Urothelium cell line (cell line): Measurements from ENCODE around the gene ZNF593.

Experiments used
- DNase-seq: peaks from one replicate; pipeline ENCODE4 v3.0.0; 2011; ENCODE audit warnings: low spot score, mixed read lengths
- FAIRE-seq: peaks from 2 replicates; lab custom pipeline; 2011; peaks lifted over from hg19 to GRCh38; lab: Jason Lieb, UNC

Gene ZNF593

DNA sequence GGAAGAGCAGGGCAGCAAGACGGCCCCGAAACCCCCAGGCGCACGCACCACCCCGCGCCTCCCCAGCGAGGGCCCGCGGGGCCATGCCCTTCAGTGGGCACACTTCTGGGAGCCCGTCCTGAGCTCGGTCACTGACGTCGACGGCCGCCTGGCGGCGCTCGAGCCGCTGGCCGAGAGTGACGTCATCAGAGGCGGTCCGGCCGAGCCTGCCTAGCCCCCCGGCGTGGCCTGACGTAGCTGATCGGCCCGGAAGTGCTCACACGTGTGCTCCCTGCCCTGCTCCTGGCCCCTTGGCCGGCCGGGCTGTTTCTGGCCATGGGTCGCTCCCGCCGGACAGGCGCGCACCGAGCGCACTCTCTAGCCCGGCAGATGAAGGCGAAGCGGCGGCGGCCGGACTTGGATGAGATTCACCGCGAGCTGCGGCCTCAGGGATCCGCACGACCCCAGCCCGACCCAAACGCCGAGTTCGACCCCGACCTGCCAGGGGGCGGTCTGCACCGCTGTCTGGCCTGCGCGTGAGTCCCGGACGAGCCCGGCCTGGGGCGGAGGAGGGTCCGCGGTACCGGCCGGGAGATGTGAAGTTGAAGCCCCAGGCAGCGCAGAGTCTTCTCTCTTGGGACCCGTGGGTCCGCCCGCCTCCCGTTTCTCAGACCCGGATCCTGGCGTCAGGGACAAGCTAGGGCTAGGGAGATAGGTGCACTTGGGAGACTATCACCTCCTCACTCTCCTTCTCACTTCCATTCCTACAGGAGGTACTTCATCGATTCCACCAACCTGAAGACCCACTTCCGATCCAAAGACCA, at the start of gene ZNF593:
Gene ZNF593 (plus strand): TSS at position 240 of the 803 bp plus-strand sequence. CDS start 76 bp downstream, at position 316.
- DNase-seq (peak; percentile 99), FAIRE-seq (peak; percentile 87)

DNA sequence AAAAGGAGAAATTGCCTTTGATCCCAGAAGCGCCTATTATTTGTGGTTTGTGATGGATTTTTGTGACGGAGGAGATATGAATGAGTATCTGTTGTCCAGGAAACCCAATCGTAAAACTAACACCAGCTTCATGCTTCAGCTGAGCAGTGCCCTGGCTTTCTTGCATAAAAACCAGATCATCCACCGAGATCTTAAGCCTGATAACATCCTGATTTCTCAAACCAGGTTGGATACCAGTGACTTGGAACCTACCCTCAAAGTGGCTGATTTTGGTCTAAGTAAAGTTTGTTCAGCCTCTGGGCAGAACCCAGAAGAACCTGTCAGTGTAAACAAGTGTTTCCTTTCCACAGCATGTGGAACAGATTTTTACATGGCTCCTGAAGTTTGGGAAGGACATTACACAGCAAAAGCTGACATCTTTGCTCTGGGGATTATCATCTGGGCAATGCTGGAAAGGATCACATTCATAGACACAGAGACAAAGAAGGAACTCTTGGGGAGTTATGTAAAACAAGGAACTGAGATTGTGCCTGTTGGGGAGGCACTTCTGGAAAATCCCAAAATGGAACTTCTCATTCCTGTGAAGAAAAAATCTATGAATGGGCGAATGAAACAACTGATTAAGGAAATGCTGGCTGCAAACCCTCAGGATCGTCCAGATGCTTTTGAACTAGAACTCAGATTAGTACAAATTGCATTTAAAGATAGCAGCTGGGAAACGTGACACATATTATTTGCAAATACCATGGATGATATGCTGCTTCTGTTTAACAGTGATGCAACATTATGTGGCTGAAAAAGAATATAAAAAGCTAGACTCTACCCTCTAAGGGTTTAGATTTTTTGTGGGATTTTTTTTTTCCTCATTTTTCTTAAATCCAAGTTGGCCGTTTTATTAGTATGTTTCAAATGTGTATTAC, 47.6 kb upstream of the ZNF593 start:
- DNase-seq (no peak), FAIRE-seq (no peak)

DNA sequence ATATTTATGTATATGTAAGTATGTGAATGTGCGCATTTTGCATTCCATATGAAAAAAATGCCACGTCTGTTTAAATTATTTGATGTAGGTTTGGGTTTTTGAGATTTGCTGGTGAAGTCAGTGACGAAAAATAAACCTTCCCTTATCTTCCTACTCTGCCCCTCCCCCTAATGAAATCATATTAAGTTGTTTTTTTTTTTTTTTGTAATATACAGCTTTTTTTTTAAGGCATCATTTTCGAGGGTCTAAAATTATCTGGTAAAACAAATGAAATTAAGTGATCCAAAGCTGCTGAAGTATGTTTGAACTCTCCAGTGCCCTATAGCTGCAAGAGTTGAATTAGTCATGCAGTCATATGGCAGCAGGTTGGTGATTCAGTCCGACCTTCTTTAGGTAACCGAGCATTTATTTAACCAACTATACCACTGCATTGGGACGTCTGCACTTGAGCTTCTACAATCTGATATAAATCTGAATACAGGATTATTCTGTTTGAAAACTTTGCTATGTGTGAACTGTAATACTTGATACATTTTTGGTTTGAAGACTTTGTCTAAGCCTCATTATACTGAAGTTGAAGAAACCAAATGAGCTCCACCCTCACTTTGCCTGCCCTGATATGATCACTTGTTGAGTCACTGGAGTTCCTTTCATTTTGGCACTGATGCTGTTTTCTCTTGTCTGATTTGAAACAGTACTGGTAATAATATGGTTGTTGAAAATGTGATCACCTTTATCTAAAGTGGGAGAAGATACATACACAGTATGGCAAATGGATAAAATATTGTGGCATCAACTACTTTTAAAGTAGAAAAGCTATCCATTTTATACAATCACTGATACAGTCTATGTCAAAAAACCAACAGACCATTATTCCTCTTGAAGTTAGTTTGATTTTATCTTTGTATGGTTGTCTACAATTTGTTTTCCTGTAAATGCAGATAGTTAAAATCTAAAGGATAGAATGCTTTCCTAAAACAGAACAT, 46.4 kb upstream of the ZNF593 start:
- FAIRE-seq (no peak), DNase-seq (no peak)

DNA sequence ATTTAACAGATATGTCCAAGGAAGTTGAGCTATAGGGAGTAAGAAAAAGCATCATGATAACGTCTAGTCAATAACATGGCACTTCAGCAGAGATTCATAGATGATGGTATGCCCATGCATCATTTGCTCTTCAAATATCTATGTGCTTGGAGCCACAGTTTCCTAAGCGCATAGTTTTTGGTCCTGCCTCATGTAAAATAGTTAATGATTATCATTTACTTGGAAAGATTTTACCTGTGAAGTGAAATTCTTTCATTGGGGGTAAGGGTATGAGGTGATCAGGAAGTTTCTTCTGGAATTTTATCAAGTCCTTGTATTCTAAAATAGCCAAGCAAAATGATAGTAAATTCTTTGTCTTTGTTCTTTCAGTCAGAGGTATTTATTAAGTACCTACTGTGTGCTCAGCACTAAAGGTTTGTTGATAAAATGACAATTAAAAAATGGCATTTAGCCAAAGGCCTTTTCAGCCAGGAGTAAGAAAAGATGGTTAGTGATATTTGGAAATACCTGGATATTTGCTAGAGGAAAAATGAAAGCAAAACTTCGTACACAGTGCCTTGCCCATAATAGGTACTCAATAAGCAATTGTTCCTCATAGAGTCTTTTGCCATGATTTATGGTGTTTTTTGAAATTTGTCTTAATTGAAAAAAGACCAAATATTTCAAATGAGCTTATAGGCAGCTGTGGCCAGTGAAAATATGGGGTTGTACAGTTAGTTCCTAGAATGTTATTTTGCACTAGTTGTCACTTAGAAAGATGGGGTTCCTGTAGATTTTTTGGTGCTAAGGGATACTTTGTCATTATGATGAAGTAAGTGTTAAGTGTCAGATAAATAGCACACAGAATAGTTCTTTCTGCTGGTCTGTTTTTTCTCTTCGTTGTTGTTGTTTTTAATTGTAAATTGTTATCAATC, 45.0 kb upstream of the ZNF593 start:
- DNase-seq = no peak
- FAIRE-seq = no peak

DNA sequence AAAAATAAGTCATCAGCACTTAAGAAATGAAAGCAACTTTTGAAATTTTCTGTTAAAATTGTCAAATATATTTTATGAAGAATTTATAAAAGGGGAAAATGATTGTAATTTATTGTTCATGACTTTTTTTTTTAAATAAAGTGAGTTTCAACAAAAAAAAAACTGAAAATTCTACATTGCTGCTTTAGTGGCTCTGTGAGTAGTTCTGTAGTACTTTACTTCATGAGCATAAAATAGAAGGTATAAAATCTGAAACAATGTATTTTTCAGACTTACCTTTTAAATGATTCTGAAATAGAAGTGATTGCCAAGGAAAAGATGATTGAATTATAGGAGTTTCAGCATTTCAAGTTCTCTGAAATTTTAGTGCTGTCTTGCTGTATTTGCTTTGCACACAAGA, 44.3 kb upstream of the ZNF593 start:
- no peak for FAIRE-seq
- DNase-seq = no peak

DNA sequence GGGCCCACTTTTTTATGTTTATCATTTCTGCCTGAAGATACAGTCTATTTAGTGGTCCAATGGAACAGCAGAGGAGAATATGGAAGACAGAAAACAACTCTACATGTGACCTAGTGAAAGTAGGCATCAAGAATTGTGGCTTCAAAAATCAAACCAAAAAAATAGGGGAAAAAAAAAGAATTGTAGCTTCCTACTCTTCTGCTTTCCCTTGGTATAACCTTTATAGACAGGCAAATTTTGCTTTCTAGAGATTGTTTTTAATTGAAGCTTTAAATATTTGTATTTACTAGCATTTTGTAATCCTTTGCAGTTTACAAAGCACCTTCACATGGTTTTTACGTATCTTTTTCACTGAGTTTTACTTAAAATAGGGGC, 43.8 kb upstream of the ZNF593 start:
- FAIRE-seq (no peak), DNase-seq (no peak)

DNA sequence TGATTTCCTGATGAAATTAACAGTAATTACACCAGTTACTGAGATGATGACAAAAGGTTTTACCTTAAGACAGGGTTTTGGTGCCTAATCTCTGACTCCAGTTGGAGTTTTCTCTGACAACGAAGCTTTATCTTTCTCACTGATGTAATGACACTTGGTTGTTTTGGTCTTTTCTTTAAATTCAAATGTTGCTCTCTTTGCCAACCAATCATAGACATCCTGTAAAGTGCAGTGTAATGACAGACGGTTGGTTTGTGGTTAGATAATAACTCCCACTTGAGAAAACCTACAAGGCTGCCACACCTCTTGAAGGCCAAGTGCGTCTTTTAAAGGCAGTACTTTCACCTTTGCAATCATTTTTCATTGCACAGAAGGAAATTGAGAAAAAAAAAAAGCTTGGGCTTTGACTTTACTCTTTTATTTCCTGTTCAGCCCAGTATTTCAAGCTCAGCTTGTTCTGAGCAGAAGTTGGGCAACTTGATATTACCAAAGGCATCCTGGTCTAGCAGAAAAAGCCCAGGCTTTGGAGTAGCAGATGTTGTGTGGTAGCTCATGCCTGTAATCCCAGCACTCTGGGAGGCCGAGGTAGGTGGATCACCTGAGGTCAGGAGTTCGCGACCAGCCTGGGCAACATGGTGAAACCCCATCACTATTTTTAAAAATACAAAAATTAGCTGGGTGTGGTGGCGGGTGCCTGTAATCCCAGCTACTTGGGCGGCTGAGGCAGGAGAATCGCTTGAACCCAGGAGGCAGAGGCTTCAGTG, 43.2 kb upstream of the ZNF593 start:
- FAIRE-seq (no peak), DNase-seq (no peak)

DNA sequence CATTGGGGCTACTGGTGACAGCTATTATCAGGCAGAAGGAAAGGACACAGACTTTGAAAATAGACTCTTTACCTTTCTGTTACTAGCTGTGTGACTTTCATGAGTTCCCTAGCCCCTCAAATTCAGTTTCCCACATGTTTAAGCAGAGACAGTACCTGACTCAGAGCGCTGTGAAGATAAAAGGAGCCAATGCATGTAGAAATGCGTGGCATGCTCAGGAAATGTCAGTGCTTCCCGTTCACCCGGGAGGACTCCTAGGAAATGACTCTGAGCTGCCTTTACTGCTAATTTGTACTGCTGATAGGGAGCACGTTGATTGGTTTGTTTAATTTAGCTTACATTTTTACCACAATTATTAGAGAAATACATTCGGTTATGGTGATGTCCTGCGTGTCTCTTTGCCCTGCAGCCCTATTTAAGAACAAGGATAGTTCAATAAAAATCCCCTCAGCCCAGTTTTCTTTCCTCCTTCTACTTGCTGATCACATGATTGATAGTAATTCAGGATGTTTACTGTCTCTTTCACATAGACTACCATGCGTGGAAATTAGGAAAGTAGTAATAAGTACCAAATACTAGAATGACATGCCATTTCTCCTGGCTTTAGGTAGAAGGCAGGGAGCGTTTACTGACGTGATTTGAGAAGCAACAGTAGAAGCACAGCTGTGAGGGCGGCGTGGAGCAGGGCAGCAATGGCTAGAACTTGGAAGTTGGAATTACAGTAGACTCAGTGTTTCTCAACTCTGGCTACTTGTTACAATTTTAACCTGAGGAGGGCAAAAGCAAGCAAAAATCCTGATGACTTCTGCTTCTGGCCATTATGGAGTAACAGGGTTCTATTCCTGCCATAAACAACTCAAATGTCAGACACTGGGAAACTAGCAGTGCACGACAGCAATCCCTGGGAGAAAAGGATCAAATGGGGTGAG, 42.2 kb upstream of the ZNF593 start:
- FAIRE-seq = no peak
- no peak for DNase-seq

DNA sequence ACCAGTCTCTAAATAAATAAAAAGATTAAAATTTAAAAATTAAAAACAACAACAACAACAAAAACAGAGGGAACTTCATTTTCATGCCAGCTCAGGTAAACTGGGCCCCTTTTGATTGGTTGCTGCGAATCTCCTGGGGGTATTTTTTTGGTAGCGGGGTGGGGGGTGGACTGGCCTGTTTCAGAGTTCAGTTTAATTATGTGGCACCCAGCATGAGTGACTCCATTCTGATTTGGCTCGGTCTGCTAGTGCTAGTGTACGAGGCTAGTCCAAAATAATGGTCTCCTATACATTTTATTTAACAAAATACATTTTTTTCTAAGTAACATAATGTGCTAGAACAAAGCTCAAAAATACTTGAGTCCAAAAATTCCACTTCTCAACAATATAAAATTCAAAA, 39.9 kb upstream of the ZNF593 start:
- FAIRE-seq (no peak), DNase-seq (no peak)

DNA sequence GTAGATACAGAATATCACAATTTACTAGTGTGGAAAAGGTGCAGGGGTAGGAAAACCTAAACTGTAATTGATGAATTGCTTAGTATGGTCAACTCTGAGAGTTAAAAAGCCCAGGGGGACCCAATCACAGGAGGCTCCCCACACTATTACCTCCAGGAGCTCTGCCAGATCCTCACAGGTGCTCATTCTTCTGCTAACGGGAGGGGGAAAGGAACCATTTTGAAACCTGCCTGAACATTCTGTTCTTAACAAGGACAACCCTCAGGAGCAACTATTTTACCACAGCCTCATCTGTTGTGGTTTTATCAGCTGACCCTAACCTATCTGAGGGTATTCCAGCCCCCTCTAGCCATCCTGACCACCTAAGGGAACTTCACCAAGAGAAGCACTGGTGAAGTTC, 39.0 kb upstream of the ZNF593 start:
- DNase-seq = no peak
- FAIRE-seq = no peak

DNA sequence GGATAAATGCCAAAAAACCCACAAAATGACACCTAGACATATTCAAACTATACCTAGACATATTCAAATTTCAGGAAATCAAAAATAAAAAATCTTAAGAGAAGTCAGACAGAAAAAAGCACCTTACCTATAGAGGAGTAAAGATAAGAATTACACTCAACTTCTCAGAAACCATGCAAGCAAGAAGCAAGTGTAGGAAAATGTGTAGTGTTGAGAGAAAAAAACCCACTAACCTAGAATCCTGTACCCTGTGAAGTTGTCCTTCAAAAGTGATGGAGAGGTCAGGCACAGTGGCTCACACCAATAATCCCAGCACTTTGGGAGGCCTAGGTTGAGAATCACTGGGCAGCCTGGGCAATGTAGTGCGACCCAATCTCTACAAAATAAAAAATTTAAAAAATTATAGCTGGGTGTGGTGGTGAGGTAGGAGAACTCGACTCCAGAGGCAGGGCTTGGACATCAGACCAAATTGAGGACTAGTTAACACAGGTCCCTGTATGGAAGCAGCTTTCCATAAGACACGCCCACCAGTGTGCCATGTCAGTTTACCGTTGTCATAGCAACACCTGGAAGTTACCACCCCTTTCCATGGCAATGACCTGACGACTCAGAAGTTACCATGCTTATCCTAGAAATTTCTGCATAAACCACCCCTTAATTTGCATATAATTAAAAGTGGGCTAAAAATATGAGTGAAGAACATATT, 37.4 kb upstream of the ZNF593 start:
- no peak for FAIRE-seq
- no peak for DNase-seq

DNA sequence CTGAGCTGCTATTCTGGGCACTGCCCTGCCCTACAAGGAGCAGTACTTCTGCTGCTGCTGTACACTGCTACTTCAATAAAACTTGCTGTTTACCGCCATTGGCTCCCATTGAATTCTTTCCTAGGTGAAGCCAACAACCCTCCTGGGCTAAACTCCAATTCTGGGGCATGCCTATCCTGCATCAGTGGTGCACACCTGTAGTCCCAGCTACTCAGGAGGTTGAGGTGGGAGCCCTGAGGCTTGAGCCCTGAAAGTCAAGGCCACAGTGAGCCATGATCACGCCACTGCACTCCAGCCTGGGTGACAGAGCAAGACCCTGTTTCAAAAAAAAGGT, 36.9 kb upstream of the ZNF593 start:
- no peak for FAIRE-seq
- DNase-seq = no peak

DNA sequence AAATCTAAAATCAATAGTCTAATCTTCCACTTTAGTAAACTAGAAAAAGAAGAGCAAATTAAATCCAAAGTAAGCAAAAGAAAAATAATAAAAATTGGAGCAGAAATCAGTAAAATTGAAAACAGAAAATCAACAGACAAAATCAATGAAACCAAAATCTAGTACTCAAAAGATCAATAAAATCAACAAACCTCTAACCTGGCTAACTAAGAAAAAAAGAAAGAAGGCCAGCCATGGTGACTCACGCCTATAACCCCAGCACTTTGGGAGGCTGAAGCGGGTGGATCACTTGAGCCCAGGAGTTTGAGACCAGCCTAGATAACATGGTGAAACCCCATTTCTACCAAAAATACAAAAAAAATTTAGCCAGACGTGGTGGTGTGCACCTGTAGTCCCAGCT, 35.2 kb upstream of the ZNF593 start:
- no peak for DNase-seq
- FAIRE-seq = no peak

DNA sequence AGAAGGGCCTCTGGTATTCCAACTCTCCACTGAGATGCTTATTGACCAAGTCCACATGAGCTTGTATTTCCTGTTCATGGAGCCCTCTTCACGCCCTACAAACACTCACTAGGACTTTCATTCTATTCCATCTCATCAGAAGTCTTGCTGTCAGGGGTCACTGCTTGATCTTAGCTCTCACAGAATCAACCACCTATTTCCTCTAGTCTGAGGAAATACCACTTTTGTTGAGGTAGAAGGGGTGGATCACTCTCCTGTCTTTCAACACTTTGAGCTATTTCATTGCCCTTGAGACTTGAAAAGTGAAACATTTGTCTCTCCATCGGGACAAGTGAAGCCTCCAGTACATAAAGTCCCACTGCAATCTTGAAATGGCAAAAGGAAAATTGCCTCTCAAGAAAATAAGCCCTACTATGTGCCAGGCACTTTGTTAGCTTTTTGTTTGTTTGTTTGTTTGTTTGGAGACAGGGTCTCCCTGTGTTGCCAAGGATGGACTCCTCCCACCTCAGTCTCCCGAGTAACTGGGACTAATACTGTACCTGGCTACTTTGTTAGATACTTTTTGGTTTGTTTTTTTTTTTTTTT, 30.6 kb upstream of the ZNF593 start:
- DNase-seq = no peak
- no peak for FAIRE-seq

DNA sequence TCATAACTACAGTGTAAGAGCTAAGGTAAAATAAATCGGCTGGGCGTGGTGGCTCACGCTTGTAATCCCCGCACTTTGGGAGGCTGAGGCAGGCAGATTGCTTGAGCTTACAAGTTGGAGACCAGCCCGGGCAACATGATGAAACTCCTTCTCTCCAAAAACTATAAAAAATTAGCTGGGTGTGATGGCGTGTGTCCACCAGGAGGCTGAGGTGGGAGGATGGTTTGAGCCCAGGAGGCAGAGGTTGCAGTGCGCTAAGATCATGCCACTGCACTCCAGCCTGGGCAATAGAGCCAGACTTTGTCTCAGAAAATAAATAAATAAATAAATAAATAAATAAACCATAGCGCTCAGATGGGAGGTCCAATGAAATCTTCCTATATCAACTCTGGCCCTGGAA, 27.5 kb upstream of the ZNF593 start:
- DNase-seq (no peak), FAIRE-seq (no peak)

DNA sequence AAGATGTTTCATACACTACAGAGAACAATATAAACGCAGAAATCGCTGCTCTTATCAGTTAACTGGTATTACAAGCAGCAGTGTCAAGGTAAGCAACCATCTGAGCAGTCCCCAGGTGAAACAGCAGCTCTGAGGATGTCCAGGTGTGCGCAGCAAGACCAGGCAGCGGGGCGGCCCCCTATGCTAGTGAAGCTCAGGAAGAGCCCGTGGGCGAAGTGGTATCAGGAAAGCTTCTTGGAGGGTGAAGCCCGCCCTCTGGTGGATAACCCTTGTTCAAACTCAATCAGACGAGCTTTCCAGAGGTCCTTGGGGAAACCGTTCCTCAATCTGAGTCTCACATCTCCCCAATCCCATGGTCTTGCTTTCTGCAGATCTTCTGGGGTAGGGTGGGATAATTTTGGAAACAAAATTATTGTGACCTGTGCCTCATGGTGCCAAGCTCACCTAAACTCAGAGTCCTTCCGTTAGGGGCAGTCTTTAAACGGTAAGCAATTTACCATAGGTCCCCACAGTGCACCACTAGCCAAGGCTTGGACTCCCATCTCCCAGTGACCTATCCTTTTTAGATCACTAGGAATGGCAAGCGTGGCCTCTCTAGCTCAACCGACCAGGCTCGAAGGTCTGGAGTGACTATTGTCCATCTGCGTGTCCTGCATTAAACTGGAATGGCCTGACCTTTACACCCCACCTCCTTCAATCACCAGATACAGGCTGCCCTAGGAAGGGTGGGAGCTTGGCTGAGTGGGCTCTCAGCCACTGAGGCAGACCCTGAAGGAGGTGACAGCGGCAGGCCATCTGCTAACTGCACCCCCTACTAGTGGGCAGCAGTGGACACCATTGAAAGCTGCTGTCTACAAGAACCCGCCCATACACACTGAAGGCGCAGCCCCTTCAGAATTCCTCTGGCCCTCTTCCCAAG, 24.4 kb upstream of the ZNF593 start:
- DNase-seq (peak; percentile 79), FAIRE-seq (no peak)
